ENCODE measurements around the gene ZNF275. TPM values are rescaled to one million over a fixed set of nuclear protein-coding genes. Genes with fewer than 3 reads are reported as not detected.

The ZNF275 gene
- total RNA-seq, 2 experiments from 2014 or later = 11.5 to 13.4 TPM

DNA sequence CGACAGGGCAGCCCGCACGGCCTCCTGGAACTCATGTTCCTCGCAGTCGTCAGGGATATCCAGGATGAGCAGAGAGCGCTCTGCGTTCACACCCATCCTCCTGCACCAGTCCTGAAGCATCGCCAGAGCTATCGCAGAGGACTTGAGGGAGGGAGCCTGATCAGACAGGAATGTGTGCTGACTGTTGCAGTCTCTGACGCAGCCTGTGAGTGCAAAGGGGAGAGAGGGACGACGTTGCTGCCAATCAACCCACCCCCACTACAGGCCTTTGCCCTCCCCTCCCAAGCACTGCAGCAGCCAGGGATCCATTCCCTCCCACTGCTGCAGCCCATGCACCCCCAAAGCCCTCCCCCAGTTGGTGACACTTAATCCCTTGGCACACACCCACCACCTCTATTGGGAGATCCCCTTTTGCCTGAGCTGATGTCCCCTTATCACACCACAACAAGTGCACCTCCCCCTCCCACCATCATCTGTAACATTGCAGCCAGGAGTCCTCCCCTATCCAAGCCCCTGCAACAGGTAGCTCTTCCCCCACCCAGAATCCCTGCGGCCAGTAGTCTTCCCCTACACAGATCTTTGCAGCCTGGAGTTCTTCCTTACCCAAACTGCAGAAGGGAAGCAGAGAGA, 13.3 kb upstream of the ZNF275 start:
- H3K27me3 Mint-ChIP-seq = peaks cover 5% of the 10 kb centered on the region
- ChIA-PET CTCF (no interaction called here), POLR2A (no interaction called here)
- H3K36me3 Mint-ChIP-seq (ENCODE audit: low read depth) = no peaks in the 10 kb centered on the region
- ATAC-seq = no peak
- DNase-seq = no peak
- no peak overlapping the region for H3K4me3 Mint-ChIP-seq
- intact Hi-C loops (cut with DNase I, micrococcal nuclease) = no loop called here
- H3K27ac Mint-ChIP-seq = no peak overlapping the region
- no peaks in the 10 kb centered on the region for H3K9me3 Mint-ChIP-seq (ENCODE audit: low read depth)
- peaks cover 5% of the 10 kb centered on the region for H3K4me1 Mint-ChIP-seq

DNA sequence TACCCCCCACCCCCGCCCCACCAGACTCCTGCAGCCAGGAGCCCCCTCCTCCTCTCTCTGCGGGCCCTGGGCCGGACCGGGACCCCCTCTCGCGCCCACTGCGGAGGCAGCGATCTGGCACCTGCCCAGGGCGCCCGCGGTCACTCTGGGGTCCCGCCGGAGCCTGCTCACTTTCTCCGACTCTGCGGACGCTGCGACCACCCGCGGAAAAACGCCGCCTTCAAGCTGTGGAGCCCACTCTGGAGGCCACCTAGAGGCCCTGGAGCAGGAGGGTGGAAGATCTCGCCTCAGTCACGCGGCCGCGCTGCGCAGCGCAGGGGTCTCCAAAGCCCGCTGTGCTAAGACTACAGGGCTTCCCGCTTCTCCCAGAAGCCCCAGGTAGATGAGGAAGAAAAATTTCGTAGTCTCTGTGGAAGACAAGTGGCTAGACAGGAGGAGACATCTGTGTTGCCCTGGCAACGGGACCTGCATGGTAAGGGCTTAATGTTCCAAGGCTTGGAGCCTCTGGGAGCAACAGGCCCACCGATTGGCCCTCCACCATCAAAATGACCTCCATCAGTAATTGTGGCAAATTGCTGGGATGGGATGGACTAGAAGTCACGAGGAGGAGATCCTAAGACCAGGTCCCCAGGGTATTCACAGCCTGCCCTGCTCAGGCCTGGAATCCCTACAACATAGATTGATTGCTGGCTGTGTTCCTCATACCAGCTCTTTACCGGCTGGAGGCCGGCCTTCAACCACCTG, 12.4 kb upstream of the ZNF275 start, which contains the start of gene PNMA6F:
TSS of gene PNMA6F (minus strand) at position 387 of the 744 bp plus-strand sequence. CDS start 1,093 bp downstream, outside the sequence.
- no peaks in the 10 kb centered on the region for H3K9me3 Mint-ChIP-seq (ENCODE audit: low read depth)
- H3K36me3 Mint-ChIP-seq (ENCODE audit: low read depth) = no peaks in the 10 kb centered on the region
- ATAC-seq (no peak), DNase-seq (no peak)
- intact Hi-C loops (cut with DNase I, micrococcal nuclease) = no loop called here
- no peak within 1 kb of the TSS for H3K4me3 Mint-ChIP-seq
- peaks cover 5% of the 10 kb centered on the region for H3K4me1 Mint-ChIP-seq
- POLR2A ChIA-PET = no interaction called here
- no peak within 1 kb of the TSS for H3K27ac Mint-ChIP-seq
- CTCF ChIA-PET = no interaction called here
- peaks cover 5% of the 10 kb centered on the region for H3K27me3 Mint-ChIP-seq

DNA sequence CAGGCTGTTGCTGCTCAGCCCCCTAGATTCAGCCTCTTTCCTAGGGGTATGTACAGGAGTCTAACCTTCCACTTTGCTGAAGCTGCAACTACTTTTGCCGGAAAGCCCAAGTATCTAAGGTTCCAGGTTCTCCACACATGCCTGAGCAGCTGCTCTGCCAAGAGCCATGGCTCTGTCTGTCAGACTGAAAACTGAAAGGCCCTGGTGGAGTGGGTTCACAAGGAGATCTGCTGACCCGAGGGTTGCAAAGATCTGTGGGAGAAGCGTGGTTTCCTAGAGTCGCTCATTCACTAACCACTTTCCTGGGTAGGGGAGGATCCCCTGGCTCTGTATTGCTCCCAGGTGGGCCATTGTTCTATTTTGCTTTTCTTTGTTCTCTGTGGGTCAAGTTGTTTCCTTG, 6.4 kb upstream of the ZNF275 start:
- peaks cover 5% of the 10 kb centered on the region for H3K4me1 Mint-ChIP-seq
- H3K27ac Mint-ChIP-seq = no peak overlapping the region
- no peak overlapping the region for H3K4me3 Mint-ChIP-seq
- ChIA-PET CTCF (no interaction called here), POLR2A (no interaction called here)
- no peak for ATAC-seq
- H3K36me3 Mint-ChIP-seq (ENCODE audit: low read depth) = no peaks in the 10 kb centered on the region
- DNase-seq = no peak
- H3K27me3 Mint-ChIP-seq = peaks cover 2% of the 10 kb centered on the region
- intact Hi-C loops (cut with DNase I, micrococcal nuclease) = no loop called here
- no peaks in the 10 kb centered on the region for H3K9me3 Mint-ChIP-seq (ENCODE audit: low read depth)

DNA sequence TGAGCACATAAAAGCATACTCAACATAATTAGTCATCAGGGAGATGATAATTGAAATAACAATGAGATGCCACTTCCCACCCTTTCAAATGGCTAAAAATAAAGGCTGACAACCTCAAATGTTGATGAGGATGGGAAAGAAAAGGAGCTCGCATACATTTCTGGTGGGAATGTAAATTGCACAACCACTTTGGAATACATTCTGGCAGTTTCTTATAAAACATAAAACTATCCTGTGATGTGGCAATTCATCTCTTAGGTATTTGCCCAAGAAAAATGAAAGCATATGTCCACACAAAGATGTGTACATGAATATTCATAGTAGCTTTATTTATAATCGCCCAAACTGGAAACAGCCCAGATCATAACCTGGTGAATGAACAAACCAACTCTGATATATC, 687 bp upstream of the ZNF275 start:
- H3K4me3 Mint-ChIP-seq = peak overlapping the region; percentile 80
- peaks cover 17% of the 10 kb centered on the region for H3K36me3 Mint-ChIP-seq (ENCODE audit: low read depth)
- CTCF ChIA-PET = no interaction called here
- H3K4me1 Mint-ChIP-seq = peaks cover 37% of the 10 kb centered on the region
- DNase-seq (no peak), ATAC-seq (no peak)
- no peaks in the 10 kb centered on the region for H3K27me3 Mint-ChIP-seq
- intact Hi-C loops (cut with DNase I, micrococcal nuclease) = loop anchor here (5.0 to 10.0 kb wide), 5 partner anchors 174 to 1936 kb away; partner anchors contain the start of genes CCNQ (in 1 of the 2) and VMA21 (in 1 of the 2)
- H3K27ac Mint-ChIP-seq = no peak overlapping the region
- POLR2A ChIA-PET = no interaction called here
- H3K9me3 Mint-ChIP-seq (ENCODE audit: low read depth) = no peaks in the 10 kb centered on the region

DNA sequence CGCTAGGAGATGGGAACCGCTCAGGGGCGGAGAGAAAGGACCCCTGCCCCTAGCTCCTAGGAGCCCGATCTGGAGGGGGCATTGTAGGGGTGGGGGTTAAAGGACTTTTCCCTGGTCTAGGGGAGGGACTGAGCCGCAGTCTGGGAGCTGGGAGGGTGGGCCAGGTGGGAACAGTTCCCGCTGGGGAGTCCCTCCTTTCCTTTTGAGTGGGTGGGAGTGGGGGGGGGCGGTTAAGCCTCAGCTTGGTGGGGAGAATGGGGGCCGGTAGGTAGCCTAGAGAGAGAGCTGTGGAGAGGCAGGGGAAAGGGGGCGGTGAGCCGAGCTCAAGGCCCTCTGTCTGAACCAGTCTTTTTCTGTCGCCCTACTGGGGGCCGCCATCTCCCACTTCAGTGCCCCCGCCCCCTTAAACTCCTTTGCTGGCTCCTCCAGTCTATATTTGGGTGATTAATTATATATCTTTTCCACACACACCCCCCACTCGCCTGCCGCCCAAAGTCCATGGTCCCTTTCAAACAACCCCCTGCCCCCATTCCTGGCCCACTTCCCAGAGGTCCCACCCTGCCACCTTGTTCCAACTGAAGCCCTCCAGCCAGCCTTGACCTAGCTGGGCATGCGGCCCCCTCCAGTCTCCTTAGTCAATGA, 822 bp downstream of the ZNF275 start:
- POLR2A ChIA-PET = no interaction called here
- CTCF ChIA-PET = interaction anchor here (0.6 kb wide), 1 partner anchor 83 kb away, joined by 3 read pairs; no protein-coding TSS in a partner anchor
- no peaks in the 10 kb centered on the region for H3K27me3 Mint-ChIP-seq
- no peak for DNase-seq
- H3K36me3 Mint-ChIP-seq (ENCODE audit: low read depth) = peaks cover 29% of the 10 kb centered on the region
- H3K4me3 Mint-ChIP-seq = peak overlapping the region; percentile 80
- H3K4me1 Mint-ChIP-seq = peaks cover 50% of the 10 kb centered on the region
- no peaks in the 10 kb centered on the region for H3K9me3 Mint-ChIP-seq (ENCODE audit: low read depth)
- intact Hi-C loops (cut with DNase I, micrococcal nuclease) = loop anchor here (1.0 to 10.0 kb wide), 7 partner anchors 136 to 1937 kb away; partner anchors contain the start of genes CCNQ (in 1 of the 2), HAUS7 (in 1 of the 2) and VMA21 (in 1 of the 2)
- H3K27ac Mint-ChIP-seq = peak overlapping the region; percentile 75
- no peak for ATAC-seq

DNA sequence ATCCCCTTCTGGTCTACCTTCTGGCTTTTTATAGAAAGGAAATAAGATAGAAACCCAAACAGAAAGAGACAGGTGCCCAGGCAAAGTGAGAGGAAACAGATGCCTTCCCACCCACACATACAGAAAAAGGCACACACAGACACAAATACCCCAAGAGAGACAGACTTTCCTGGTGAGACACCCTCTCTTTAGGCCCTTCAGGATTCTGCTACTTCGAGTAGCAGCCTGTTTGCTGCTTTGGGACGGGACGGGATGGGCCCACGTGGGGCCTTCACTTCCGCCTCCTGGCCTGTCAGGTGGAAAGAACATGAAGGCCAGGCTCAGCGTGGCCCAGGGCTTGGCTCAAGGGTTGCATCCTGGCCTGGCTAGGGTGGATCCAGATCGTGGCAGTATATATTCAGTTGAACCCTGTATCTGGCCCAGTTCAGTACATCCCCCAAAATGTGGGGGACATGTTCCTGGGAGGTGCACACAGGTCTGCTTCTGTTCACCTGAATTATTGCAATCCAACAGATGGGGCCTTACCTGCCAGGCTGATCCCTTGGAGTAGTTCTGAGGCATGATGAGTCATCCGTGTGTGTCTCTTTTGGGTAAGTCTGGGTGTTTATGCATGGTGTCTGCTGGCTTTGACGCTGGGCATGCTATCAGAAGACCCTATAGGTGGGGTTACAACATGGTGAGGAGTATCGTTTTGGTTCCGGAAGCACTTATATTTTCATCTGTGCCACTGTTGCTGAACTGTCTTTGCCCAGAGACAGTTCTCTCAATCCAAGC, 2.4 kb downstream of the ZNF275 start:
- Mint-ChIP-seq H3K4me3 (peak overlapping the region; percentile 80), H3K36me3 (ENCODE audit: low read depth) (peaks cover 41% of the 10 kb centered on the region), H3K27me3 (no peaks in the 10 kb centered on the region), H3K27ac (peak overlapping the region; percentile 81), H3K4me1 (peaks cover 62% of the 10 kb centered on the region), H3K9me3 (ENCODE audit: low read depth) (peaks cover 2% of the 10 kb centered on the region)
- POLR2A ChIA-PET = no interaction called here
- CTCF ChIA-PET = no interaction called here
- peak; percentile 32 for ATAC-seq
- intact Hi-C loops (cut with DNase I, micrococcal nuclease) = loop anchor here in 1 of 2 experiments (10.0 kb wide), 1 partner anchor 748 kb away; no protein-coding TSS in a partner anchor
- DNase-seq = peak; percentile 10

DNA sequence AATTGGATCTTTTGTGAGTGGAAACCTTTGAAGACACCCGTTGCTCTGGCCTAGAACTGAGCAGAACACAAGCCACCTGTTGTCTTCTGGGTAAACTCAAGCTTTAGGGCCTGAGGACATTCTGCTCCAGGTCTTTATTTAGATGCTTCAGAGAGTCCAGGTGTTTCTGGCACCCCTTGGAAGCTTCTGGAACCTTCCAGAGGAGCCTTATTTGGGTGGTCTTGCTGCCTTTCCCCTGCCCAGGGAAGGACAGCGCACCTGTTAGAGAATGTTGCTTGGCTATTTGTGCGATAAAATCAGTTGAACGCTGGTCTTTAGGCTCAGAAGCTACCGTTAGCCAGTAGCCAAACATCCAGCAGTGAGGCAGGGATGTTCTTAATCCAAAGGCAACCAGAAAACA, 3.0 kb downstream of the ZNF275 start:
- Mint-ChIP-seq H3K4me1 (peaks cover 69% of the 10 kb centered on the region), H3K9me3 (ENCODE audit: low read depth) (peaks cover 2% of the 10 kb centered on the region), H3K36me3 (ENCODE audit: low read depth) (peaks cover 48% of the 10 kb centered on the region), H3K27ac (peak overlapping the region; percentile 55), H3K4me3 (no peak overlapping the region), H3K27me3 (no peaks in the 10 kb centered on the region)
- intact Hi-C loops (cut with DNase I, micrococcal nuclease) = loop anchor here in 1 of 2 experiments (10.0 kb wide), 1 partner anchor 748 kb away; no protein-coding TSS in a partner anchor
- CTCF ChIA-PET = no interaction called here
- DNase-seq (no peak), ATAC-seq (no peak)
- POLR2A ChIA-PET = no interaction called here

DNA sequence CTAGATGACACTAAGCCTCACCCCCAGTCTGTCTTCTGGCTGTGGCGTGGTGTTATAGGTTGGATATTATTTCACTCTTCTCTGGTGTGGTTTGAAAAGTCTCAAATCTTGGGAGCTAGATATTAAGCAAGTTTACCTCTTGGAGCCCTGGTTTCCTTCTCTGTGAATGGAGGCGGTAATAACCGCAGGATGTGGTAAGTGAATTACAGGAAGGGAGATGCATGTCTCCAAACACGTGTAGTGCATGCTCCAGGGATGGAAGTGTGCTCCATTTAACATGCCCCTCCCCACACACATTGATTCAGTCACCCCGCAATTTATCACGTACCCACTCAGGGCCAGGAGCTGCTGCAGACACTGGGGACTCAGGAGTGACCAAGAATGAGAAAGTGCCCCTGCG, 4.9 kb downstream of the ZNF275 start:
- intact Hi-C loops (cut with DNase I, micrococcal nuclease) = loop anchor here in 1 of 2 experiments (10.0 kb wide), 1 partner anchor 746 kb away; no protein-coding TSS in a partner anchor
- CTCF ChIA-PET = no interaction called here
- POLR2A ChIA-PET = no interaction called here
- Mint-ChIP-seq H3K4me1 (peaks cover 83% of the 10 kb centered on the region), H3K9me3 (ENCODE audit: low read depth) (peaks cover 2% of the 10 kb centered on the region), H3K27me3 (no peaks in the 10 kb centered on the region), H3K36me3 (ENCODE audit: low read depth) (peaks cover 53% of the 10 kb centered on the region), H3K4me3 (no peak overlapping the region), H3K27ac (peak overlapping the region; percentile 76)
- ATAC-seq = no peak
- peak; percentile 8 for DNase-seq

DNA sequence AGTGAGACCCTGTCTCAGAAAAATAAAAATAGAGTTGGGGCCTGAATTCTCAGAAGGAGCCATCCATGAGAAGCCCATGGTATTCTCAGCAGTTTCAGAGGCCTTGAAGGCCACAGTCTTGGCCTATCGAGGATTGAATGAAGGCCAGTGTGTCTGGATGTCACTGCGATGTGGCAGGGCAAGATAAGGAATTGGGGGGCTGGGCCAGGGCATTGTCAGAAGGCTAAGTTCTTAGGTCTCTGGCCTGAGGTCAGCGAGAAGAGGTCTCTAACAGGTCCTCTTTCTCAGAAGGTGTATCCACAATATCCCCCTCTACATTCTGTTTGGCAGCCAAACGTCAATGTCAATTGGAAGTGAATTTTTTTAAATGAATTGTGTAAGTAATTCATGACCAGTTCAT, 5.7 kb downstream of the ZNF275 start:
- Mint-ChIP-seq H3K4me1 (peaks cover 86% of the 10 kb centered on the region), H3K4me3 (no peak overlapping the region), H3K27me3 (no peaks in the 10 kb centered on the region), H3K27ac (no peak overlapping the region), H3K9me3 (ENCODE audit: low read depth) (peaks cover 2% of the 10 kb centered on the region), H3K36me3 (ENCODE audit: low read depth) (peaks cover 60% of the 10 kb centered on the region)
- POLR2A ChIA-PET = no interaction called here
- intact Hi-C loops (cut with DNase I, micrococcal nuclease) = loop anchor here in 1 of 2 experiments (10.0 kb wide), 1 partner anchor 745 kb away; no protein-coding TSS in a partner anchor
- ATAC-seq (no peak), DNase-seq (no peak)
- CTCF ChIA-PET = no interaction called here

DNA sequence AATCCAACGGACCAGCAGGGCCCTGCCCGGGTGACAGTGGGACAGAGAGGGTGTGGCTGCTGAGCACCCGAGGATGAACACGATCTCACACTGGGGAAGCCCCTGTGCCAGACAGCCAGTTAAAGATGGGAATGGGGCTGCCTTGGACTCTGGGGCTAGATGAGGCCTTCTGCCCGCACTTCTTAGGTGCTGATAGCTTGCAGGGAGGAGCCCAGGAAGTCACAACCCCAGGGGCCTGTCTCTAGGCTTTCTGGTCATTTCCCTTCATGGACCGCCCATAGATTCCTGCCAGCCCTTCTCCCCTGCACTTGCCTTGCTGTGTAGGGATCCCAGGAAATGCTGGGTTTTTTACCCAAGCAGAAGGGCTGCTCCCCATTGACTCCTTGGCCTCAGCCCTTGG, 6.2 kb downstream of the ZNF275 start:
- H3K27ac Mint-ChIP-seq = peak overlapping the region; percentile 13
- intact Hi-C loops (cut with DNase I, micrococcal nuclease) = no loop called here
- peaks cover 84% of the 10 kb centered on the region for H3K4me1 Mint-ChIP-seq
- CTCF ChIA-PET = no interaction called here
- H3K27me3 Mint-ChIP-seq = no peaks in the 10 kb centered on the region
- DNase-seq = no peak
- H3K9me3 Mint-ChIP-seq (ENCODE audit: low read depth) = peaks cover 2% of the 10 kb centered on the region
- no peak overlapping the region for H3K4me3 Mint-ChIP-seq
- POLR2A ChIA-PET = no interaction called here
- peaks cover 64% of the 10 kb centered on the region for H3K36me3 Mint-ChIP-seq (ENCODE audit: low read depth)
- ATAC-seq = no peak
